ENCODE data around the gene APOL3.
"Not testable (repeated sequence)": the region's sequence is repeated elsewhere in the genome, so short reads cannot be mapped to it uniquely, and the experiment has no call there.

The APOL3 gene

DNA sequence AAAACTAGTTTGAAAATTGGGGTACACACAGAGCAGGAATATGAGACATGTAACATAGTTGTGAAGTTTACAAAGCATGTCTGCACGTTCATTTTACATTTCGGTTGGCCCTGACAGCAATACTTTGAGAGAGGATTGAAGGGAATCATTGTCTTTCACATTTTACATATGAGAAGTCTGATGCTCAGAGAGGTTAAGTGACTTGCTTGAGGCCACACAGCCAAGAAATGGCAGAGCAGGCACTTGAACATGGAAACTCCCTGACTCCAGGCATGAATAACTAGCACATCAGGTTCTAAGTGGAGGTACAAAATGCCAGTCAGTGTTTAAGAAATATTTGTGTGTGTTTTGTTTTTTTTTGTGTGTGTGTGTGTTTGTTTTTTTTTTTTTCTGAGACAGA lies 53.6 kb downstream of the APOL3 start:
- Histone ChIP-seq H3K36me3 (ENCODE audit: insufficient read depth, low read depth, low read length) (no peaks in the 10 kb centered on the region), H3K27ac (ENCODE audit: low read length) (no peak overlapping the region), H3K9me3 (ENCODE audit: insufficient read depth, low read depth, low read length) (no peaks in the 10 kb centered on the region), H3K4me3 (ENCODE audit: low read length) (no peak overlapping the region), H3K9ac (ENCODE audit: low read depth, low read length) (no peak overlapping the region), H3K27me3 (ENCODE audit: insufficient read depth, low read length) (no peaks in the 10 kb centered on the region), H3K4me1 (ENCODE audit: insufficient read depth, low read length) (no peaks in the 10 kb centered on the region)

DNA sequence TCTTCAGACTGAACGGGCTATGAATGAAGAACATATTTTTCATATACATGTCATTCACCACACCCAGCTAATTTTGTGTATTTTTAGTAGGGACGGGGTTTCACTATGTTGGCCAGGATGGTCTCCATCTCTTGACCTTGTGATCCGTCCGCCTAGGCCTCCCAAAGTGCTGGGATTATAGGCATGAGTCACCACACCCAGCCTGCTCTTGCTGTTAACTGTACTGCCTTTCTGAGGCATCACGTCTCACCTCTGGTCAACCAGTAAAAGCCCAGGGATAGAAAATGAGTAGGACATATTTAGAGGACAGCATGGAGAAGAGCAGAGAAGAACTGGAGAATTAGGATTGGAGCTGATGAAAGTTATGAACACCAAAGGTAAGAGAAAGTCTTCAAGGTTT lies 55.6 kb downstream of the APOL3 start:
- H3K27ac ChIP-seq (ENCODE audit: low read length): no peak overlapping the region

GRCh38 chr22:36104435-36104834 lies 56.1 kb downstream of the APOL3 start:
- H3K4me1 ChIP-seq (ENCODE audit: insufficient read depth, low read length): no peaks in the 10 kb centered on the region
- no peaks in the 10 kb centered on the region for H3K27me3 ChIP-seq (ENCODE audit: insufficient read depth, low read length)
- no peak overlapping the region for H3K27ac ChIP-seq (ENCODE audit: low read length)
- no peaks in the 10 kb centered on the region for H3K36me3 ChIP-seq (ENCODE audit: insufficient read depth, low read depth, low read length)
- H3K9ac ChIP-seq (ENCODE audit: low read depth, low read length): no peak overlapping the region
- no peak overlapping the region for H3K4me3 ChIP-seq (ENCODE audit: low read length)
- no peaks in the 10 kb centered on the region for H3K9me3 ChIP-seq (ENCODE audit: insufficient read depth, low read depth, low read length)

More for the DNA sequence above, 55.6 kb downstream of the APOL3 start:
- Histone ChIP-seq H3K36me3 (ENCODE audit: insufficient read depth, low read depth, low read length) (no peaks in the 10 kb centered on the region), H3K4me3 (ENCODE audit: low read length) (no peak overlapping the region), H3K9ac (ENCODE audit: low read depth, low read length) (no peak overlapping the region), H3K4me1 (ENCODE audit: insufficient read depth, low read length) (no peaks in the 10 kb centered on the region), H3K27me3 (ENCODE audit: insufficient read depth, low read length) (no peaks in the 10 kb centered on the region), H3K9me3 (ENCODE audit: insufficient read depth, low read depth, low read length) (no peaks in the 10 kb centered on the region)

- Histone ChIP-seq H3K4me3 (ENCODE audit: low read length) (no peak overlapping the region), H3K4me1 (ENCODE audit: insufficient read depth, low read length) (no peaks in the 10 kb centered on the region), H3K27ac (ENCODE audit: low read length) (no peak overlapping the region), H3K9ac (ENCODE audit: low read depth, low read length) (no peak overlapping the region), H3K27me3 (ENCODE audit: insufficient read depth, low read length) (no peaks in the 10 kb centered on the region), H3K9me3 (ENCODE audit: insufficient read depth, low read depth, low read length) (no peaks in the 10 kb centered on the region), H3K36me3 (ENCODE audit: insufficient read depth, low read depth, low read length) (no peaks in the 10 kb centered on the region)
Measured at GRCh38 chr22:36103891-36104290, 56.7 kb downstream of the APOL3 start.

- H3K4me3 ChIP-seq (ENCODE audit: low read length): no peak overlapping the region
- H3K27me3 ChIP-seq (ENCODE audit: insufficient read depth, low read length): no peaks in the 10 kb centered on the region
- no peak overlapping the region for H3K9ac ChIP-seq (ENCODE audit: low read depth, low read length)
- no peaks in the 10 kb centered on the region for H3K36me3 ChIP-seq (ENCODE audit: insufficient read depth, low read depth, low read length)
- H3K9me3 ChIP-seq (ENCODE audit: insufficient read depth, low read depth, low read length): no peaks in the 10 kb centered on the region
- H3K4me1 ChIP-seq (ENCODE audit: insufficient read depth, low read length): no peaks in the 10 kb centered on the region
- no peak overlapping the region for H3K27ac ChIP-seq (ENCODE audit: low read length)
Measured at GRCh38 chr22:36102995-36103394, 57.6 kb downstream of the APOL3 start.

DNA sequence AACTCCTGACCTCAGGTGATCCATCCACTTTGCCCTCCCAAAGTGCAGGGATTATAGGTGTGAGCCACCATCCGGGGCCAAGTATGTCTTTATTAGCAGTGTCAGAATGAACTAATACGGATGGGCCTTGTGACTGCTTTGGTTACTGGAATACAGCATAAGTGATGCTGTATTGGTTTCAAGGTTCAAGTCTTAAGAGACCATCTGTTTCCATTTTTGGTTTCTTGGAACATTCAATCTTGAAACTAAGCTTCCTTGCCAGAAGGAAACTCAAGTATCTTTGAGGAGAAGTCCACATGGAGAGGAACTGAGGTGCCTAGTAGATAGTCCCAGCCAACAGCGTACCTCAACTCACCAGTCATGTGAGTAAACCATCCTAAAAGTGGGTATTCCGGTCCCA lies 58.8 kb downstream of the APOL3 start:
- Histone ChIP-seq H3K36me3 (ENCODE audit: insufficient read depth, low read depth, low read length) (no peaks in the 10 kb centered on the region), H3K4me1 (ENCODE audit: insufficient read depth, low read length) (no peaks in the 10 kb centered on the region), H3K4me3 (ENCODE audit: low read length) (no peak overlapping the region), H3K9me3 (ENCODE audit: insufficient read depth, low read depth, low read length) (no peaks in the 10 kb centered on the region), H3K9ac (ENCODE audit: low read depth, low read length) (no peak overlapping the region), H3K27ac (ENCODE audit: low read length) (no peak overlapping the region), H3K27me3 (ENCODE audit: insufficient read depth, low read length) (no peaks in the 10 kb centered on the region)

GRCh38 chr22:36100908-36101307 lies 59.6 kb downstream of the APOL3 start:
- H3K27ac ChIP-seq (ENCODE audit: low read length); H3K9ac ChIP-seq (ENCODE audit: low read depth, low read length); H3K27me3 ChIP-seq (ENCODE audit: insufficient read depth, low read length); H3K4me1 ChIP-seq (ENCODE audit: insufficient read depth, low read length); H3K4me3 ChIP-seq (ENCODE audit: low read length); H3K36me3 ChIP-seq (ENCODE audit: insufficient read depth, low read depth, low read length); H3K9me3 ChIP-seq (ENCODE audit: insufficient read depth, low read depth, low read length): not testable (repeated sequence)

GRCh38 chr22:36100134-36100824 lies 60.3 kb downstream of the APOL3 start:
- Histone ChIP-seq H3K9ac (ENCODE audit: low read depth, low read length) (no peak overlapping the region), H3K9me3 (ENCODE audit: insufficient read depth, low read depth, low read length) (no peaks in the 10 kb centered on the region), H3K27me3 (ENCODE audit: insufficient read depth, low read length) (no peaks in the 10 kb centered on the region), H3K4me1 (ENCODE audit: insufficient read depth, low read length) (no peaks in the 10 kb centered on the region), H3K36me3 (ENCODE audit: insufficient read depth, low read depth, low read length) (no peaks in the 10 kb centered on the region), H3K4me3 (ENCODE audit: low read length) (no peak overlapping the region), H3K27ac (ENCODE audit: low read length) (no peak overlapping the region)

DNA sequence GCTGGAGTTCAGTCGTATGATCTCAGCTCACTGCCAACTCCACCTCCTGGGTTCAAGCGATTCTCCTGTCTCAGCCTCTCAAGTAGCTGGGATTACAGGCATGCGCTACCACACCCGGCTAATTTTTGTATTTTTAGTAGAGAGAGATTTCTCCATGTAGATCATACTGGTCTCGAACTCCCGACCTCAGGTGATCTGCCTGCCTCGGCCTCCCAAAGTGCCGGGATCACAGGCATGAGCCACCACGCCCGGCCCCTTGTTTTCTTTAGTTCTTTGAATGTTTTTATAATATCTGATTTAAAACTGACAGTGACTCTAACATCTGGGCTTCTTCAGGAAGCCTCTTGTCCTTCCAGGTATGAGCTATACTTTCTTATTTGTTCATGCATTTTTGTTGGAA lies 61.0 kb downstream of the APOL3 start:
- not testable (repeated sequence) for H3K27me3 ChIP-seq (ENCODE audit: insufficient read depth, low read length); H3K4me1 ChIP-seq (ENCODE audit: insufficient read depth, low read length); H3K4me3 ChIP-seq (ENCODE audit: low read length); H3K36me3 ChIP-seq (ENCODE audit: insufficient read depth, low read depth, low read length); H3K9ac ChIP-seq (ENCODE audit: low read depth, low read length); H3K27ac ChIP-seq (ENCODE audit: low read length); H3K9me3 ChIP-seq (ENCODE audit: insufficient read depth, low read depth, low read length)

- no peaks in the 10 kb centered on the region for H3K4me1 ChIP-seq (ENCODE audit: insufficient read depth, low read length)
- H3K36me3 ChIP-seq (ENCODE audit: insufficient read depth, low read depth, low read length): no peaks in the 10 kb centered on the region
- H3K4me3 ChIP-seq (ENCODE audit: low read length): no peak overlapping the region
- no peaks in the 10 kb centered on the region for H3K9me3 ChIP-seq (ENCODE audit: insufficient read depth, low read depth, low read length)
- no peak overlapping the region for H3K9ac ChIP-seq (ENCODE audit: low read depth, low read length)
- no peak overlapping the region for H3K27ac ChIP-seq (ENCODE audit: low read length)
- H3K27me3 ChIP-seq (ENCODE audit: insufficient read depth, low read length): no peaks in the 10 kb centered on the region
Measured at GRCh38 chr22:36097880-36098279, 62.7 kb downstream of the APOL3 start.

- not testable (repeated sequence) for H3K27me3 ChIP-seq (ENCODE audit: insufficient read depth, low read length); H3K4me3 ChIP-seq (ENCODE audit: low read length); H3K36me3 ChIP-seq (ENCODE audit: insufficient read depth, low read depth, low read length); H3K9me3 ChIP-seq (ENCODE audit: insufficient read depth, low read depth, low read length); H3K9ac ChIP-seq (ENCODE audit: low read depth, low read length); H3K4me1 ChIP-seq (ENCODE audit: insufficient read depth, low read length); H3K27ac ChIP-seq (ENCODE audit: low read length)
Measured at GRCh38 chr22:36090772-36091171, 69.8 kb downstream of the APOL3 start.
